ENCODE measurements around the gene MAPK4. TPM values are rescaled to one million over a fixed set of nuclear protein-coding genes. Genes with fewer than 3 reads are reported as not detected.

Gene MAPK4
- total RNA-seq, 1 experiment from 2014 or later = not detected

DNA sequence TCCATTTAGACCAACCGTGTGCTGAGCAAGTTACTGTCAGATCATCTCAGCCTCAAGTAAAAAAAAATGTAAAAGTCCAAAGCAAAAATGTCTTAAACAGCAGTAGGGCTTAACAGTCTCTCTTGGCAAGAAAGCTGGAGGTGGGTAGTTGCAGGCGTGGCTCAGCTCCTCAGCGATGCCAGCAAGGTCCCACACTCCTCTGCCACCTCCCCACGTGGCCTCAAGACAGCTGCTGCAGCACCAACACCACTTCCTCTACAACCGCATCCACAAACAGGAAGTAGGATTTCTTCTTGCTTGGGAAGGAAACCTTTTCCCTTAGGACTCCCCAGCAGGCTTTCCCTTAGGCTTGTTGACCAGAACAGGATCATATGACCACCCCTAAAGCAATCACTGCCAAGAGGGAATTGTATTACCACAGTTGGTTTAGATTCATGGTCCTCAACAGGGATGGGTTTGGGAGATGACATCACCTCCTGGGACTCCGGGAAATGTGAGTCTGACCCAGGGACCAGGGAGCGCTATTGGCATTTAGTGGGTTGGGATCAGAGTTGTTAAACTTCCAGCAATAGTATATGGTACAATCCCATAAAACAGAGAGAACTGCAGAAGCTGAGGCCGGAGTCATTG lies 97.1 kb downstream of the MAPK4 start:
- Histone ChIP-seq H3K4me1 (replicated peaks; ENCODE audit: insufficient read depth) (no peaks in the 10 kb centered on the region), H3K79me2 (ENCODE audit: low read depth) (no peaks in the 10 kb centered on the region), H3K9me2 (ENCODE audit: insufficient read depth) (no peaks in the 10 kb centered on the region), H3K4me3 (no peak overlapping the region), H3K27me3 (ENCODE audit: insufficient read depth, low read depth) (no peaks in the 10 kb centered on the region), H3K9me3 (ENCODE audit: insufficient read depth, low read depth) (peaks cover 4% of the 10 kb centered on the region), H2AFZ (no peak overlapping the region), H3F3A (ENCODE audit: insufficient read depth, low read depth) (no peaks in the 10 kb centered on the region), H3K4me2 (no peak overlapping the region), H3K36me3 (ENCODE audit: low read depth) (no peaks in the 10 kb centered on the region), H4K20me1 (ENCODE audit: insufficient read depth) (no peaks in the 10 kb centered on the region), H3K27ac (no peak overlapping the region)
- TF ChIP-seq, protein P1, sequence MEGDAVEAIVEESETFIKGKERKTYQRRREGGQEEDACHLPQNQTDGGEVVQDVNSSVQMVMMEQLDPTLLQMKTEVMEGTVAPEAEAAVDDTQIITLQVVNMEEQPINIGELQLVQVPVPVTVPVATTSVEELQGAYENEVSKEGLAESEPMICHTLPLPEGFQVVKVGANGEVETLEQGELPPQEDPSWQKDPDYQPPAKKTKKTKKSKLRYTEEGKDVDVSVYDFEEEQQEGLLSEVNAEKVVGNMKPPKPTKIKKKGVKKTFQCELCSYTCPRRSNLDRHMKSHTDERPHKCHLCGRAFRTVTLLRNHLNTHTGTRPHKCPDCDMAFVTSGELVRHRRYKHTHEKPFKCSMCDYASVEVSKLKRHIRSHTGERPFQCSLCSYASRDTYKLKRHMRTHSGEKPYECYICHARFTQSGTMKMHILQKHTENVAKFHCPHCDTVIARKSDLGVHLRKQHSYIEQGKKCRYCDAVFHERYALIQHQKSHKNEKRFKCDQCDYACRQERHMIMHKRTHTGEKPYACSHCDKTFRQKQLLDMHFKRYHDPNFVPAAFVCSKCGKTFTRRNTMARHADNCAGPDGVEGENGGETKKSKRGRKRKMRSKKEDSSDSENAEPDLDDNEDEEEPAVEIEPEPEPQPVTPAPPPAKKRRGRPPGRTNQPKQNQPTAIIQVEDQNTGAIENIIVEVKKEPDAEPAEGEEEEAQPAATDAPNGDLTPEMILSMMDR (conservative IDR thresholded peaks at IDR 0.05) = no peak
- TF ChIP-seq EZH2 (IDR thresholded peaks at IDR 0.05; ENCODE audit: low read depth) = no peak
- BruUV-seq (replicated peaks) = no TSS peak
- POLR2A ChIA-PET (ENCODE audit: unreplicated experiment) = no interaction called here
- no peak for DNase-seq
- intact Hi-C loops (cut with micrococcal nuclease; ENCODE audit: unreplicated experiment) = no loop called here
- CTCF ChIA-PET = no interaction called here

DNA sequence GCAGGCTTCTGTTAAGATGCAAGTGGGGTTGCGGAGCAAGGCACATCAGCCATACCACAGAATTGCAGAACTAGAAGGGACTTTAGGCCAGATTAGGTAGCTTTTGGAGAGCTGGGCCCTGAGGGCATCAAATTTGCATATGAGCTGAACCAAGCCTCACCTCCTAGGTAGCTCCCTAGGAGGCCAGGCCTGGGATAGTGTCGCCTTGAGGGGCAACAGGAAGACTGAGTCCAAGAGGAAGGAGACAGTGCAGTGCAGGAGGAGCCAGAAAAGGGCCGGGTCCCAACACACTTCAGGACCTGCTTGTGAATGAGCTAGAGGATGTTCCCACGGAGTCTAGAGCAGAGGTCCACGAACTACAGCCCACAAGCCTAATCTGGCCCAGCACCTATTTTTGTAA lies 98.7 kb downstream of the MAPK4 start:
- CTCF ChIA-PET = no interaction called here
- peaks cover 8% of the 10 kb centered on the region for H3K9me3 ChIP-seq (ENCODE audit: insufficient read depth, low read depth)
- no peaks in the 10 kb centered on the region for H3K36me3 ChIP-seq (ENCODE audit: low read depth)
- TF ChIP-seq, protein P1 (conservative IDR thresholded peaks at IDR 0.05) = no peak
- no peak for TF ChIP-seq EZH2 (IDR thresholded peaks at IDR 0.05; ENCODE audit: low read depth)
- DNase-seq = no peak
- no peaks in the 10 kb centered on the region for H4K20me1 ChIP-seq (ENCODE audit: insufficient read depth)
- H2AFZ ChIP-seq = no peak overlapping the region
- no peaks in the 10 kb centered on the region for H3K4me1 ChIP-seq (replicated peaks; ENCODE audit: insufficient read depth)
- intact Hi-C loops (cut with micrococcal nuclease; ENCODE audit: unreplicated experiment) = no loop called here
- POLR2A ChIA-PET (ENCODE audit: unreplicated experiment) = no interaction called here
- H3F3A ChIP-seq (ENCODE audit: insufficient read depth, low read depth) = no peaks in the 10 kb centered on the region
- H3K79me2 ChIP-seq (ENCODE audit: low read depth) = no peaks in the 10 kb centered on the region
- no peaks in the 10 kb centered on the region for H3K9me2 ChIP-seq (ENCODE audit: insufficient read depth)
- H3K27ac ChIP-seq = no peak overlapping the region
- no peaks in the 10 kb centered on the region for H3K27me3 ChIP-seq (ENCODE audit: insufficient read depth, low read depth)
- BruUV-seq (replicated peaks) = no TSS peak
- no peak overlapping the region for H3K4me3 ChIP-seq
- H3K4me2 ChIP-seq = no peak overlapping the region

DNA sequence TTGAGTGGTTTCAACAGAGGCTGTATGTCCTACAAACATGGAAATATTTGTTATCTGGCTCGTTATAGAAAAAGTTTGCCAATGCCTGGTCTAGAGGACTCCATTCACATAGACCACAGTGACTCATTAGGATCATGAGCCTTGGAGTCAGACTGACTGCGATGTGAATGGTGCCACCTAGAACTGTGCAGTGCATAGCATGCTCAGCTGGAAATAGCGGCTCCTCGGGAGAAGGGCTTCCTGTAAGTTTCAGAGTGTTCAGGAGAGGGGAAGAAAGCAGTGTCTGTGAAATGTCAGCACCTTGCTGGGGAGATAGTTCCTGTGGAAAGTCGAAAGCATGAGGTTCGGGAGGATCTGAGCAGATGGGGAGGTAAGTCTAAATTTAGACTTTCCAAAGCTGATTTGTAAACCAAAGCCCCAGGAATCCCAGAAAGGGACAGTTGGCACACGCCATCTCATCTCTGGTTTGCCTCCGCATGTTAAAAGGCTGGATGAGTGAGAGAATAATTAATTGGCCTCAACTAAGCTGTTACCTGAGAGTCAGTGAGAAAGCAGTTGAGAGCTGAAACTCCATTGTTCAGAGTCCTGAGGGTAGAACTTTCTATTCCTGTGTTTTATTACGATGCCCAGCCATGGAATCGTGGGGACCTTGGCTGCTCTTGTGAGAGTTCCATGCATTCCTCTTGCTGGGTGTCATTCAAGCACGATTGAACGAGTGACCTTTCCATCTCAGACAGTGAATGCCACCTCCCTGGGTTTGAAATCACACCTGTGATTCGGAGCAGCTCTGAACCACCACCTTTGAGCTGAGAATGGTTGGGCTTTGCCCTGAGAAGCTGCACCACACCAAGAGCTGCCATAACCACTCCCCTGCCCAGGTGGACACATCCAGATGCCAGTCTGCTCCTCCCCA lies 99.5 kb downstream of the MAPK4 start:
- Histone ChIP-seq H3K9me3 (ENCODE audit: insufficient read depth, low read depth) (peaks cover 8% of the 10 kb centered on the region), H3K4me2 (no peak overlapping the region), H3K4me3 (no peak overlapping the region), H3K36me3 (ENCODE audit: low read depth) (no peaks in the 10 kb centered on the region), H2AFZ (no peak overlapping the region), H3K27ac (no peak overlapping the region), H3K79me2 (ENCODE audit: low read depth) (no peaks in the 10 kb centered on the region), H3F3A (ENCODE audit: insufficient read depth, low read depth) (no peaks in the 10 kb centered on the region), H3K27me3 (ENCODE audit: insufficient read depth, low read depth) (no peaks in the 10 kb centered on the region), H3K4me1 (replicated peaks; ENCODE audit: insufficient read depth) (no peaks in the 10 kb centered on the region), H4K20me1 (ENCODE audit: insufficient read depth) (no peaks in the 10 kb centered on the region), H3K9me2 (ENCODE audit: insufficient read depth) (no peaks in the 10 kb centered on the region)
- POLR2A ChIA-PET (ENCODE audit: unreplicated experiment) = no interaction called here
- no TSS peak for BruUV-seq (replicated peaks)
- no peak for TF ChIP-seq EZH2 (IDR thresholded peaks at IDR 0.05; ENCODE audit: low read depth)
- TF ChIP-seq, protein P1 (conservative IDR thresholded peaks at IDR 0.05) = no peak
- intact Hi-C loops (cut with micrococcal nuclease; ENCODE audit: unreplicated experiment) = no loop called here
- no peak for DNase-seq
- CTCF ChIA-PET = no interaction called here
